ENCODE measurements around the gene FLYWCH1. TPM values are rescaled to one million over a fixed set of nuclear protein-coding genes. Genes with fewer than 3 reads are reported as not detected.

Gene FLYWCH1
- total RNA-seq, 3 donors from 2014 or later, result 39.8 to 47.9 (median 46.8) TPM

DNA sequence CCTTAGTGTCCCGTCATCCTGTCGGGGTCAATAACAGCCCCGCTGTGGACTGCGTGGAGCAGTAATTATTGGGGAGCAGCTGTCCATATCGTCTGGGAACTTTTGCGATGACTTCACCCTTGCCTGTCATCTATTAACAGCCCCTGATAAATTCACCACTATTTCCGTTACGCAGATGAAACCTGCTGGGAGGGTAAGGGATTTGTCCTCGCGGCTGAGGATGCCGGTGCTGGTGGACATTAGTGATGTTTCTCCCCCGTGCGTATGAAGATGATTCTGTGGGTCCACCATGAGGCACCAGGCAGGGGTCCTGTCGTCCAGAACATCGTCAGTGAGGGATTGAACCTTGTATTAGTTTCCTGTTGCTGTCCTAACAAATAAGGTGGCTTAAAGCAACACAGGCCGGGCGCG lies 27.7 kb upstream of the FLYWCH1 start:
- Mint-ChIP-seq H3K4me3 (peak overlapping the region; percentile 84), H3K9me3 (no peaks in the 10 kb centered on the region), H3K27me3 (ENCODE audit: low read depth) (no peaks in the 10 kb centered on the region), H3K36me3 (ENCODE audit: insufficient read depth) (no peaks in the 10 kb centered on the region), H3K4me1 (ENCODE audit: low read depth) (peaks cover 13% of the 10 kb centered on the region)
- ATAC-seq (no peak), DNase-seq (no peak)

DNA sequence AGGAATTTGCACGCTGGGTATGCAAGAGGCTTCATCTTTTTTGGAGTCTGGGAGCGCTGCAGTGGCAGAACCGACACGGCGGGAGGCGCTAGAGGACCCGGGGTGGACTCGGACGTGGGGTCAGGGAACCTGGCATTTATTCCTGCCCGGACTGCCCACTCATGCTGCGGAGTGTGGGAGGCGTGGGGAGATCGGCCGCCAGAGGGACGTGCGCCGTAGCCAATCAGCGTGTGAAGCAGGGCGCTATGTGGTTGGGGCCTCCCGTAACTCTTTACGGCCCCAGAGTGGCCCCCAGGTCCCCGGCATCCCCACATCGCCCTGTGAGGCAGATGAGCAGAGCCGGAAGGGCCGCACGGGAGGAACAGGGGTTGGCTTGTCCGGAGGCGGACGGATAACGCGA lies 17.5 kb upstream of the FLYWCH1 start:
- Mint-ChIP-seq H3K36me3 (ENCODE audit: insufficient read depth) (no peaks in the 10 kb centered on the region), H3K27me3 (ENCODE audit: low read depth) (no peaks in the 10 kb centered on the region), H3K9me3 (no peaks in the 10 kb centered on the region), H3K4me3 (no peak overlapping the region), H3K4me1 (ENCODE audit: low read depth) (no peaks in the 10 kb centered on the region)
- DNase-seq (no peak), ATAC-seq (no peak)

DNA sequence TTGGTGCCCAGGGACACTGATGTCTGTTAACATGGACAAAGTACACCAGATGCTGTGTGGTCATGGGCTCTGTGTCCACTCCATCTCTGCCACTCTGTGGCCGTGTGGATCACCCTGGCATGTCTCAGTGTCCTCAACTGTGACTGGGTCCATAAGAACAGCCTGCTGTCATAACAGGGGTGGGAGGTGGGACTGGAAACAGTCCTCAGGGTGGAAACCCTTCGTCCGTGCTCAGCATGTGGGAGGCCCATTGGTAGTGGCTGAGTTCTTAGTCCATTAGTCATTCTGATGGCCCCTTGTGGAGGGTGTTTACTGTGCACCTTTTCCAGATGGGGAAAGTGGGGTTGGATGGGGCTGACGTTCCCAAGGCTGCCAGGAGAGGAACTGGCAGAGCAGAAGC lies 15.9 kb upstream of the FLYWCH1 start:
- H3K27me3 Mint-ChIP-seq (ENCODE audit: low read depth), result no peaks in the 10 kb centered on the region
- H3K36me3 Mint-ChIP-seq (ENCODE audit: insufficient read depth), result no peaks in the 10 kb centered on the region
- no peak overlapping the region for H3K4me3 Mint-ChIP-seq
- no peaks in the 10 kb centered on the region for H3K4me1 Mint-ChIP-seq (ENCODE audit: low read depth)
- ATAC-seq (no peak), DNase-seq (no peak)
- no peaks in the 10 kb centered on the region for H3K9me3 Mint-ChIP-seq

DNA sequence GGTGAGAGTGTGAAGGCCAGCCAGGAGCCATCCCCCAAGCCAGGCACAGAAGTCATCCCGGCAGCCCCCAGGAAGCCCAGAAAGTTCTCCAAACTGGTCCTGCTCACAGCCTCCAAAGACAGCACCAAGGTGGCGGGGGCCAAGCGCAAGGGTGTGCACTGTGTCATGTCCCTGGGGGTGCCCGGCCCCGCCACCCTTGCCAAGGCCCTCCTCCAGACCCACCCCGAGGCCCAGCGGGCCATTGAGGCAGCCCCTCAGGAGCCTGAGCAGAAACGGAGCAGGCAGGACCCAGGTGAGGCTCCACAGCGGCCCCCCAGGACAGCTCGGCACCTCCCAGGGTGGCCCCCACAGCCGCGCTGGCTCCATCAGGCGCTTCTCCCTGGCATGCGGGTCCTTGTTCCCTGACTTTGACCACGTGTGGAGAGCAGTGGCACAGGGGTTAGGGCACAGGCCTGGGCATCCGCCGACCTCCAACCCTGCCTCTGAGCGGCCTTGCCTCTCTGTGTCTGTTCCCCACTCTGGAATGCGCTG lies 15.2 kb upstream of the FLYWCH1 start:
- H3K4me3 Mint-ChIP-seq, result no peak overlapping the region
- DNase-seq (no peak), ATAC-seq (no peak)
- H3K4me1 Mint-ChIP-seq (ENCODE audit: low read depth), result no peaks in the 10 kb centered on the region
- no peaks in the 10 kb centered on the region for H3K36me3 Mint-ChIP-seq (ENCODE audit: insufficient read depth)
- H3K9me3 Mint-ChIP-seq, result no peaks in the 10 kb centered on the region
- no peaks in the 10 kb centered on the region for H3K27me3 Mint-ChIP-seq (ENCODE audit: low read depth)

DNA sequence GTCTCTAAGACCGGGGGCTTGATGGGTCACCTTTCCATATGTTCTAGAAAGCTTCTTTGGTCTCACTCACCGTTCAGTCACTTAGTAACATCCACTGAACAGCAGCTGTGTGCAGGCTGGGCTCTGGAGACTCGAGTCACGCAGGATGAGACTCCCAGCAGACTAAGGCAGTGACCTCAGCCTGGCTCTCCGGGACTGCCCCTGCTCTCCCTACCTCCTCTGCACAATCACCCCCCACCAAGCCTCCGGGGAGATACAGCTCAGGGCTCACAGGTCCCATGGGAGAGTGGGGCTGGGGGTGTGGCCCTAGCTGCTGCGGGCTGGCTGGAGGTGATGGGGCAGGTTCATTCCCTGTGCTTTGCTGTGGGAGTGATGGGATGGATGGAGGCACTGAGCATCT lies 14.6 kb upstream of the FLYWCH1 start:
- H3K4me3 Mint-ChIP-seq, result no peak overlapping the region
- no peaks in the 10 kb centered on the region for H3K27me3 Mint-ChIP-seq (ENCODE audit: low read depth)
- DNase-seq, result no peak
- no peaks in the 10 kb centered on the region for H3K36me3 Mint-ChIP-seq (ENCODE audit: insufficient read depth)
- no peak for ATAC-seq
- H3K4me1 Mint-ChIP-seq (ENCODE audit: low read depth), result no peaks in the 10 kb centered on the region
- no peaks in the 10 kb centered on the region for H3K9me3 Mint-ChIP-seq

DNA sequence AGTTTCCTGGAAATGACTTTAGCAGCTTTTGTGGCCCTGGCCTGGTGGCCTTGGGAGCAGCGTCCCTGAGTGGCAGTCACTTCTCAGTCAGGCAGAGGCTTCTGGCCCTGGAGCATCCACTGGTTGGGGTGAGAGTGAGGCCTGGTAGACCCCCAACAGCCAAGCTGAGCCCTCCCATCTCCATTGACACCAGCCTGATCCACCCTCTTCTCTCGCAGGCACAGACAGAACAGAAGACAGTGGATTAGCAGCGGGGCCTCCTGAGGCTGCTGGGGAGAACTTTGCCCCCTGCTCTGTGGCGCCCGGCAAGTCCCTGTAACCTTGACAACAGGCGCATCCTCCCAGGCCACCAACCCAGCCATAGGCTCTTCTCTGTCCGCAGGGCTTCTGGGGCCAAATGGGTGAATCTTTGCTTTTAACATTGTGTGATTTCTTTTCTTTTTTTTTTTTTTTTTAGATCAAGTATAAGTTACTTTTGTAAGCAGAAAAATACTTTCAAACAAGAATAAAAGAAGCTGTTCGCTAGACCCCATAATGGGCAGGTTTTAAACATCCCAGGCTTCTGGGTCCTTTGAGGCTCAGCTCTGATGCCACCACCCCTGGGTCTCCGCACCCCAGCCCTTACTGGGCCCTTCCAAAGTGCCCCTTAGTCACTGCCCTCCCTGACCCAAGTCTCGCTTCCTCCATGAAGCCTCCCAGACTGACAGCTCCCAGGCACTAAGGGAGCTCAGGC lies 12.7 kb upstream of the FLYWCH1 start:
- H3K36me3 Mint-ChIP-seq (ENCODE audit: insufficient read depth), result no peaks in the 10 kb centered on the region
- no peak overlapping the region for H3K4me3 Mint-ChIP-seq
- DNase-seq, result no peak
- no peaks in the 10 kb centered on the region for H3K27me3 Mint-ChIP-seq (ENCODE audit: low read depth)
- H3K9me3 Mint-ChIP-seq, result no peaks in the 10 kb centered on the region
- peaks cover 3% of the 10 kb centered on the region for H3K4me1 Mint-ChIP-seq (ENCODE audit: low read depth)
- no peak for ATAC-seq

DNA sequence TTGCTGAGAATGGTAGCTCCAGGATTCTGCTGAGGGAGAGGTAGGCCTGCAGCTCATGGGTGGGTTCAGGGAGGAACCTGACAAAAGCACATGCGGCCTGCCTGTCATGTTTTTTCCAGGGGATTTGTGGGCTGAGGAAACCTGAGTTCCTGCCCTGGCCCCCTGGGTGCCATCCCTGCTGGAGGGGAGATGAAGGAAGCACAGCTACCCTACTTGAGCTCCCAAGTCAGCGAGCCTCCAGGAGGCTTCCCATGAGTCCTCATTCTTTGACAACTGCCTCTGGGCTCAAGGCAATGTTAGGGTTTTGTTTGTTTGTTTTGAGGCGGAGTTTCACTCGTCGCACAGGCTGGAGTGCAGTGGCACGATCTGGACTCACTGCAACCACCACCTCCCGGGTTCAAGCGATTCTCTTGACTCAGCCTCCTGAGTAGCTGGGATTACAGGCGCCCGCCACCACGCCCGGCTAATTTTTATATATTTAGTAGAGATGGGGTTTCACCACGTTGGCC lies 12.1 kb upstream of the FLYWCH1 start:
- peaks cover 7% of the 10 kb centered on the region for H3K4me1 Mint-ChIP-seq (ENCODE audit: low read depth)
- ATAC-seq (no peak), DNase-seq (no peak)
- H3K27me3 Mint-ChIP-seq (ENCODE audit: low read depth), result no peaks in the 10 kb centered on the region
- H3K4me3 Mint-ChIP-seq, result no peak overlapping the region
- H3K36me3 Mint-ChIP-seq (ENCODE audit: insufficient read depth), result no peaks in the 10 kb centered on the region
- no peaks in the 10 kb centered on the region for H3K9me3 Mint-ChIP-seq

DNA sequence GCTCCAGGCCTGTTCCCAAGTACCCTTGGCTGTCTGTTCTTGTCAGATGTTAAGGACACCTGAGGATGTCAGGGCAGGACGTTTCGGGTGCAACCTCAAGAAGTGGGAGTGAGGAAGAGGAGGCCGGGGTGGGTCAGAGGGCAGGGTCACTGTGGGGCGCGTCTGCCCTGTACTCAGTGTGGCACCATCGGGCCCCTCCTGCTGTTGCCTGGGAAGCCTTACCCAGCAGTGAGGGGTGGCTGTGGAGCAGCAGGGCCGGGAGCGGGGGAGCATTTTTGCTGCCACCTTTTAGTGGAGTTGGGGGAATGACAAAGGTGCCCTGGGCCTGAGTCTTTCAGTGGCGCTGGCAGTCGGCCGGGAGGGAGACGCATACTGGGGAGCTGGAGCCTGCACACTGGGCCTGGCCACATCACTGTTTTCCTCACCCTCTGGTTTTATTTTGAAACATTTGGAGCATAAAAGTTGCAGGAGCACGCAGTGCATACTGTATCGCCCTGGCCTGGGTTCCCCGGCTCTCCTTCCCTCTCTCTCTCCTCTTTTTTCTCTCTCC lies 11.1 kb upstream of the FLYWCH1 start:
- Mint-ChIP-seq H3K4me3 (no peak overlapping the region), H3K36me3 (ENCODE audit: insufficient read depth) (no peaks in the 10 kb centered on the region), H3K4me1 (ENCODE audit: low read depth) (peaks cover 7% of the 10 kb centered on the region), H3K27me3 (ENCODE audit: low read depth) (no peaks in the 10 kb centered on the region), H3K9me3 (no peaks in the 10 kb centered on the region)
- DNase-seq, result no peak
- no peak for ATAC-seq

DNA sequence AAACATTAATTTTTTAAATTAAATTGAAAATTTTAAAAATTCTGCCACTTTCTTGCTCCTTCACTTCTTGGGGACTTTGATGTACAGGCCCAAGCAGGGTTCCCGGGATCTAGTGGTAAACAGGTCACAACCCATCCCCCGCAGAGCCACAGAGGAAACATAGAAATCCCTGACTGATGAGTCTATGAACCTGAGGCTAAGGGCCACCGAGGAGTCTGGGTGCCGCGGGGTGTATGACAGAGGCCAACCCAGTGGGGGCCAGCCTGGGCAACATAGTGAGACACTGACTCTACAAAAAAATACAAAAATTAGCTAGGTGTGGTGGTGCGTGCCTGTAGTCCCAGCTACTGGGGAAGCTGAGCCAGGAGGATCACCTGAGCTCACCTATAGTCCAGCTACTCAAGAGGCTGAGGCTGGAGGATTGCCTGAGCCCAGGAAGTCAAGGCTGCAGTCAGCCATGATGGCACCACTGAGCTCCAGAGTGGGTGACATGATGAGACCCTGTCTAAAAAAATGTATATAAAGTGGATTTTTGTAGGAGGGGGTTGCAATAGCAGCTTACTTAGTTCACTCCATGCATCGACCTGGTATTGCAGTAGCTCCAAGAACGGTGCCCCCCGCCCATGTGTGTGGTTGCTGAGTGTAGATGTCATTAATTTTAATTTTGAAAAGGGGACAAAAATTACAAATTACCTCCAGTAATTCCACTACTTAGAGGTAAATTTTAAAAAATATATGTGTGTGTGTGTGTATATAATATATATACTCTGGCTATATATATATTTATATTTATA lies 9.2 kb upstream of the FLYWCH1 start:
- H3K36me3 Mint-ChIP-seq (ENCODE audit: insufficient read depth), result no peaks in the 10 kb centered on the region
- peaks cover 21% of the 10 kb centered on the region for H3K4me1 Mint-ChIP-seq (ENCODE audit: low read depth)
- no peaks in the 10 kb centered on the region for H3K27me3 Mint-ChIP-seq (ENCODE audit: low read depth)
- DNase-seq, result no peak
- no peak for ATAC-seq
- H3K4me3 Mint-ChIP-seq, result no peak overlapping the region
- no peaks in the 10 kb centered on the region for H3K9me3 Mint-ChIP-seq

DNA sequence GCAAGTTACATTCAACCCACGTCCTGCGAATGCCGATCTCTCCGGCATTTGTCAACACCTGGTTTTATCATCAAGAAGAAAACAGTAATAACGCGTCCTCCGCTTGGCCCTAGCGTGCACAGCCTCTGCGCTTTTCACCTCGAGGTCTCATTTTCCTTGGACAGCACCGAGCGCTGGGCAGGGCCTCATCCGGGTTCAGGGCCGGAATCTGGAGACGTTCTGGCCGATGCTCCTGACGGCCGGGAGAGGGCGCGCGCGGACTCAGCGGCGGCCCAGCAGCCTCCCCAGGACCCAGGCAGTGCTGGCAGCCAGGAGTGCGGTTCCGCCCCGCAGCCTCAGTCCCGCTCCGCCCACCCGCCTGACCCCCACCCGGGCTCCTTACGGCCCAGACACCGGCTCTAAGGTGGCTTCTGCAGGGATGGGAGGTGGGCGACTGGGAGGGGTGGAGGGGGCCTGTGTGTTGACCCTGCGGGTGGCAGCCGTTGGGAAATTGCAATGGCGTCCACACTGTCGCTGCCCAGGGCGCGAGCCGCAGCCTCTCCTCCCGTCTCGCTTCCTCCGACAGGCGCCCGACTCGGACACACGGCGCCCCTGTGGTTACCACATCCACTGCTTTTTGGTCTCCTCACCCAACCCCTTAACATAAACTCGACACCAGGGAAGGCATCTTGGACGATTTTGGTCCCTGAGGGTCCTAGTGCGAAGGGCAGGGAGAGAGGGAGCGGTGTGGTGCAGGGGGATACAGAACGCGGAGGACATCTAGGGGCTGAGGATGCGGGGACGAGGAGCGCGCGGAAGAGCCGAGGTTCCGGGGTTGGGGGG lies 7.4 kb upstream of the FLYWCH1 start:
- ATAC-seq (peak; percentile 67 to 68), DNase-seq (peak; percentile 63)
- Mint-ChIP-seq H3K9me3 (no peaks in the 10 kb centered on the region), H3K36me3 (ENCODE audit: insufficient read depth) (no peaks in the 10 kb centered on the region), H3K27me3 (ENCODE audit: low read depth) (no peaks in the 10 kb centered on the region), H3K4me1 (ENCODE audit: low read depth) (peaks cover 22% of the 10 kb centered on the region), H3K4me3 (peak overlapping the region; percentile 89)

DNA sequence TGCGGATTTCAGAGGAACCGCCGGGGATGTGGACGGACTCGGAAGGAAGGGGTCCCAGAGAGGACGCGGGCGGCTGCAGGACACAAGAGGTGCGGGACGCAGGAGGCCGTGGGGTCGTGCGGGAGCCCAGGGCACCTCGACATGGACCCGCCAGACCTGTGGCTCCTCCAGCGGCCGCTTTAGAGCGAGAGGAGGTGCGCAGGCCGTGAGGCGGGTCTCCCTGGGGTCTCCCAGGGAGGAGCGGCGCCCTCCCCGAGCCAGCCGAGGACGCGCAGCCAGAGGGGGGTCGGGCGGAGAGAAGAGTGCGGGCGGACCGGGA lies 6.8 kb upstream of the FLYWCH1 start:
- no peak for ATAC-seq
- Mint-ChIP-seq H3K36me3 (ENCODE audit: insufficient read depth) (no peaks in the 10 kb centered on the region), H3K27me3 (ENCODE audit: low read depth) (no peaks in the 10 kb centered on the region), H3K4me1 (ENCODE audit: low read depth) (peaks cover 22% of the 10 kb centered on the region), H3K4me3 (peak overlapping the region; percentile 89), H3K9me3 (no peaks in the 10 kb centered on the region)
- no peak for DNase-seq

DNA sequence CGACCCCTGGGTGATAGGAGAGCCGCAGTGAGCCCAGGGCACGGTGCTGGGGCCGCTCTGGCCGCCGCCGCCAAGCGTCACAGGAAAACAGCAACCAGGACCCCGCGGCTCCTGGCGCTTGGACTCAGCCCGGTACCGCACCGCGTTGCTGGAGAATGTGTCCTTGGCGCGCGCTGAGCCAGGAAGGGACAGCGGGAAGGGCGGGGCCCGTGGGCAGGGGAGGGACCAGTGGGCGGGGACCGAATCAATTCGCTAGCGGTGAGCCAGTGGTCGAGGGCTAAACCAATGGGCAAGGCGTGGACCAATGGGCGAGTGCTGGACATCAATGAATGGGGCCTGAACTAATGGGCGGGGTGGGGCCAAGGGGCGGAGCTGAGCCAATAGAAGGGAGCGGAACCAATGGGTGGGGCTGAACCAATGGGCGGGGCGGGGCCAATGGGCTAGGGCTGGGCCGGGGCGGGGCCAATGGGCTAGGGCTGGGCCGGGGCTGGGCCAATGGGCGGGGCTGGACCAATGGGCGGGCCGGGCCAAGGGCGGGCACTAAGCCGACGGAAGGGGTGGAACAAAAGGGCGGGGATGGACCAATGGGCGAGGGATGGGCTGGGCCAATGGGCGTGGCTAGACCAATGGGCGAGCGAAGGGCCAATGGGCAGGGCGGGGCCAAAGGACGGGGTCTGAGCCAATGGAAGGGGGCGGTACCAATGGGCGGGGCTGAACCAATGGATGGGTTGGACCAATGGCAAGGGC lies 6.3 kb upstream of the FLYWCH1 start:
- peaks cover 22% of the 10 kb centered on the region for H3K4me1 Mint-ChIP-seq (ENCODE audit: low read depth)
- H3K4me3 Mint-ChIP-seq, result peak overlapping the region; percentile 89
- ATAC-seq (peak; percentile 81), DNase-seq (peak; percentile 77)
- H3K9me3 Mint-ChIP-seq, result no peaks in the 10 kb centered on the region
- H3K36me3 Mint-ChIP-seq (ENCODE audit: insufficient read depth), result no peaks in the 10 kb centered on the region
- no peaks in the 10 kb centered on the region for H3K27me3 Mint-ChIP-seq (ENCODE audit: low read depth)

DNA sequence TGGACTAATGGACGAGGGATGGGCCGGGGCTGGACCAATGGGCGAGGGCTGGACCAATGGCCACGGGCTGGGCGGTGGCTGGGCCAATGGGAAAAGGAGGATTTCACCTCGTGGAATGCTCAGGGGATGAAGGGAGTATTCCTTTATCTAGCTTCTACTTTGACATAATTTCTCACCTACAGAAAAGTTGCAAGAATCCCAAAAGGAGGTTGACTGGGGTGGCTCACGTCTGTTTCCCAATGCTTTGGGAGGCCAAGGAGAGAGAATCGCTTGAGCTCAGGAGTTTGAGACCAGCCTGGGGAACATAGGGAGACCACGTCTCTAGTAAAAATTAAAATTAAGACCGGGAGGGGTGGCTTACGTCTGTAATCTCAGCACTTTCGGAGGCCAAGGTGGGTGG lies 5.7 kb upstream of the FLYWCH1 start:
- Mint-ChIP-seq H3K4me3 (peak overlapping the region; percentile 89), H3K9me3 (no peaks in the 10 kb centered on the region), H3K36me3 (ENCODE audit: insufficient read depth) (no peaks in the 10 kb centered on the region), H3K27me3 (ENCODE audit: low read depth) (no peaks in the 10 kb centered on the region), H3K4me1 (ENCODE audit: low read depth) (peaks cover 23% of the 10 kb centered on the region)
- ATAC-seq (no peak), DNase-seq (no peak)

Measured in activated T-cell treated with anti-CD3 and anti-CD28 coated beads, Interleukin-2, amount 50 U/mL, for 4 hours (primary cell).